SK-N-MC (cell line): ENCODE results near the gene CRK.
A peak's percentile ranks its signal among the peaks of the same experiment; 100 is the strongest.
"Not testable (repeated sequence)": the region's sequence is repeated elsewhere in the genome, so short reads cannot be mapped to it uniquely, and the experiment has no call there.

Experiments
- DNase-seq: peaks from one replicate; pipeline ENCODE4 v3.0.0-alpha.2; 2011; ENCODE audit warnings: low read depth, low spot score
- H3K27ac ChIP-seq: fragments of 200-600 bp; sonication (generic); 2 replicates; pipeline ENCODE4 v1.5.1; 2016; ENCODE audit warnings: mixed run types
- H3K36me3 ChIP-seq: fragments of 200-600 bp; sonication (generic); 2 replicates; pipeline ENCODE4 v1.6.1; 2017; ENCODE audit warnings: antibody characterized with exemption, low read length, mixed read lengths; ENCODE audit not compliant: insufficient read depth
- H3K4me3 ChIP-seq: fragments of 200-600 bp; sonication (generic); 2 replicates; pipeline ENCODE4 v1.5.1; 2016
- H3K9ac ChIP-seq: fragments of 200-600 bp; sonication (generic); 2 replicates; pipeline ENCODE4 v1.8.0; 2017; ENCODE audit warnings: mixed run types, mixed read lengths; ENCODE audit not compliant: insufficient read length
- H3K9me3 ChIP-seq: fragments of 200-600 bp; sonication (generic); 2 replicates; pipeline ENCODE4 v1.6.1; 2017; ENCODE audit warnings: low read depth, mild to moderate bottlenecking, antibody characterized with exemption, low read length, moderate library complexity, mixed read lengths
- EZH2 ChIP-seq: fragments of 200-600 bp; sonication (generic); IDR thresholded peaks from one replicate; pipeline ENCODE4 v1.6.1; 2017; ENCODE audit warnings: antibody characterized with exemption
- FOXP2 ChIP-seq: optimal IDR thresholded peaks from 2 replicates; pipeline ENCODE3; 2011; ENCODE audit warnings: mild to moderate bottlenecking, moderate library complexity; ENCODE audit not compliant: insufficient read depth; ENCODE audit errors: extremely low read length, control extremely low read depth
- POLR2AphosphoS5 ChIP-seq: IDR thresholded peaks from 2 replicates; pipeline ENCODE4 v1.6.1; 2012; ENCODE audit warnings: mild to moderate bottlenecking, low read depth, low read length, borderline replicate concordance

Gene CRK

GRCh38 chr17:1447052-1447451 is 9.0 kb downstream of the CRK start:
- Histone ChIP-seq H3K9ac (peak overlapping the region; percentile 48), H3K9me3 (no peaks in the 10 kb centered on the region), H3K4me3 (peak overlapping the region; percentile 59), H3K36me3 (peaks cover 17% of the 10 kb centered on the region; the same call in 1 of the 2 replicates), H3K27ac (peak overlapping the region; percentile 95)
- no peak for TF ChIP-seq EZH2
- TF ChIP-seq FOXP2, result no peak
- no peak for TF ChIP-seq POLR2AphosphoS5
- peak; percentile 60 for DNase-seq

- no peak for TF ChIP-seq EZH2
- TF ChIP-seq FOXP2, result no peak
- no peak for TF ChIP-seq POLR2AphosphoS5
- Histone ChIP-seq H3K9me3 (no peaks in the 10 kb centered on the region), H3K4me3 (no peak overlapping the region), H3K9ac (no peak overlapping the region), H3K27ac (peak overlapping the region; percentile 12; the same call in 1 of the 2 replicates), H3K36me3 (peaks cover 17% of the 10 kb centered on the region; the same call in 1 of the 2 replicates)
- no peak for DNase-seq
Observed at GRCh38 chr17:1446201-1446600, 9.8 kb downstream of the CRK start.

GRCh38 chr17:1445695-1446094 is 10.3 kb downstream of the CRK start:
- Histone ChIP-seq H3K36me3 (peaks cover 17% of the 10 kb centered on the region; the same call in 1 of the 2 replicates), H3K27ac (0 out of 2 replicates have a peak overlapping the region, but pooled peaks have one; percentile 12)
- H3K4me3 ChIP-seq, H3K9ac ChIP-seq, H3K9me3 ChIP-seq, DNase-seq: not testable (repeated sequence)

GRCh38 chr17:1442721-1443120 is 13.3 kb downstream of the CRK start:
- not testable (repeated sequence) for H3K36me3 ChIP-seq, H3K27ac ChIP-seq, H3K9ac ChIP-seq, H3K4me3 ChIP-seq, DNase-seq, H3K9me3 ChIP-seq

GRCh38 chr17:1442187-1442586 is 13.8 kb downstream of the CRK start:
- H3K36me3 ChIP-seq, result peaks cover 7% of the 10 kb centered on the region; the same call in 1 of the 2 replicates
- DNase-seq, result no peak
- H3K27ac ChIP-seq, result no peak overlapping the region
- H3K9ac ChIP-seq, result no peak overlapping the region
- no peak for TF ChIP-seq POLR2AphosphoS5
- no peak for TF ChIP-seq EZH2
- TF ChIP-seq FOXP2, result no peak
- no peak overlapping the region for H3K4me3 ChIP-seq
- H3K9me3 ChIP-seq, result no peaks in the 10 kb centered on the region

GRCh38 chr17:1440921-1441320 is 15.1 kb downstream of the CRK start:
- Histone ChIP-seq H3K9me3 (no peaks in the 10 kb centered on the region), H3K27ac (no peak overlapping the region), H3K36me3 (peaks cover 16% of the 10 kb centered on the region), H3K4me3 (no peak overlapping the region), H3K9ac (no peak overlapping the region)
- TF ChIP-seq FOXP2, result no peak
- no peak for TF ChIP-seq POLR2AphosphoS5
- no peak for TF ChIP-seq EZH2
- DNase-seq, result no peak

GRCh38 chr17:1438593-1439083 is 17.4 kb downstream of the CRK start:
- Histone ChIP-seq H3K27ac (peak overlapping the region; percentile 64; the same call in 1 of the 2 replicates), H3K4me3 (no peak overlapping the region), H3K9ac (no peak overlapping the region), H3K9me3 (no peaks in the 10 kb centered on the region), H3K36me3 (peaks cover 38% of the 10 kb centered on the region)
- no peak for DNase-seq
- TF ChIP-seq EZH2 (no peak), FOXP2 (no peak), POLR2AphosphoS5 (no peak)

GRCh38 chr17:1435326-1435725 is 20.7 kb downstream of the CRK start:
- Histone ChIP-seq H3K9ac (no peak overlapping the region), H3K36me3 (peaks cover 58% of the 10 kb centered on the region), H3K9me3 (no peaks in the 10 kb centered on the region), H3K4me3 (no peak overlapping the region), H3K27ac (no peak overlapping the region)
- DNase-seq, result no peak
- no peak for TF ChIP-seq FOXP2
- TF ChIP-seq POLR2AphosphoS5, result no peak
- no peak for TF ChIP-seq EZH2

- Histone ChIP-seq H3K4me3 (no peak overlapping the region), H3K36me3 (peaks cover 64% of the 10 kb centered on the region), H3K9ac (no peak overlapping the region), H3K9me3 (no peaks in the 10 kb centered on the region), H3K27ac (no peak overlapping the region)
- no peak for DNase-seq
- TF ChIP-seq EZH2, result no peak
- TF ChIP-seq POLR2AphosphoS5, result no peak
- no peak for TF ChIP-seq FOXP2
Observed at GRCh38 chr17:1434150-1434549, 21.9 kb downstream of the CRK start.
